ENCODE data around the gene SERGEF. TPM values are rescaled to one million over a fixed set of nuclear protein-coding genes. Genes with fewer than 3 reads are reported as not detected.

SERGEF gene
- total RNA-seq, 2 donors from 2014 or later = 40.8 to 43.1 TPM

- H3K27me3 Mint-ChIP-seq (ENCODE audit: low read depth) = no peaks in the 10 kb centered on the region
Observed at GRCh38 chr11:17802491-17802890, 210.4 kb downstream of the SERGEF start.

GRCh38 chr11:17801166-17801565 is 211.7 kb downstream of the SERGEF start:
- ATAC-seq (replicated peaks in 1 of 2) (no peak), DNase-seq (no peak)
- Mint-ChIP-seq H3K27ac (no peak overlapping the region), H3K4me3 (no peak overlapping the region), H3K9me3 (peaks cover 0 to 2% of the 10 kb centered on the region in 2 donors), H3K4me1 (ENCODE audit: low read depth) (no peaks in the 10 kb centered on the region), H3K36me3 (ENCODE audit: insufficient read depth in 2 of 2) (peaks cover 0 to 3% of the 10 kb centered on the region in 2 donors), H3K27me3 (ENCODE audit: low read depth) (no peaks in the 10 kb centered on the region)

More at GRCh38 chr11:17802491-17802890, 210.4 kb downstream of the SERGEF start:
- no peak overlapping the region for H3K27ac Mint-ChIP-seq
- DNase-seq (no peak), ATAC-seq (replicated peaks in 1 of 2) (no peak)
- H3K36me3 Mint-ChIP-seq (ENCODE audit: insufficient read depth in 2 of 2) = peaks cover 0 to 3% of the 10 kb centered on the region in 2 donors
- H3K4me3 Mint-ChIP-seq = no peak overlapping the region
- H3K9me3 Mint-ChIP-seq = peaks cover 0 to 2% of the 10 kb centered on the region in 2 donors
- no peaks in the 10 kb centered on the region for H3K4me1 Mint-ChIP-seq (ENCODE audit: low read depth)

- H3K4me3 Mint-ChIP-seq = no peak overlapping the region
- peaks cover 0 to 2% of the 10 kb centered on the region in 2 donors for H3K9me3 Mint-ChIP-seq
- H3K4me1 Mint-ChIP-seq (ENCODE audit: low read depth) = no peaks in the 10 kb centered on the region
- DNase-seq (no peak), ATAC-seq (replicated peaks in 1 of 2) (no peak)
- H3K36me3 Mint-ChIP-seq (ENCODE audit: insufficient read depth in 2 of 2) = peaks cover 0 to 3% of the 10 kb centered on the region in 2 donors
- no peak overlapping the region for H3K27ac Mint-ChIP-seq
- H3K27me3 Mint-ChIP-seq (ENCODE audit: low read depth) = no peaks in the 10 kb centered on the region
Observed at GRCh38 chr11:17799147-17799546, 213.7 kb downstream of the SERGEF start.

- Mint-ChIP-seq H3K4me1 (ENCODE audit: low read depth) (no peaks in the 10 kb centered on the region), H3K27me3 (ENCODE audit: low read depth) (no peaks in the 10 kb centered on the region), H3K9me3 (peaks cover 0 to 2% of the 10 kb centered on the region in 2 donors), H3K36me3 (ENCODE audit: insufficient read depth in 2 of 2) (peaks cover 0 to 3% of the 10 kb centered on the region in 2 donors), H3K27ac (no peak overlapping the region), H3K4me3 (no peak overlapping the region)
- no peak for ATAC-seq (replicated peaks in 1 of 2)
- DNase-seq = no peak
Observed at GRCh38 chr11:17798716-17799115, 214.1 kb downstream of the SERGEF start.

- Mint-ChIP-seq H3K4me3 (no peak overlapping the region), H3K27ac (no peak overlapping the region), H3K36me3 (ENCODE audit: insufficient read depth in 2 of 2) (peaks cover 0 to 3% of the 10 kb centered on the region in 2 donors), H3K4me1 (ENCODE audit: low read depth) (no peaks in the 10 kb centered on the region), H3K9me3 (peaks cover 0 to 2% of the 10 kb centered on the region in 2 donors), H3K27me3 (ENCODE audit: low read depth) (no peaks in the 10 kb centered on the region)
- DNase-seq = no peak
- no peak for ATAC-seq (replicated peaks in 1 of 2)
Observed at GRCh38 chr11:17798253-17798652, 214.6 kb downstream of the SERGEF start.

- Mint-ChIP-seq H3K9me3 (peaks cover 0 to under 1% of the 10 kb centered on the region in 2 donors), H3K4me1 (ENCODE audit: low read depth) (no peaks in the 10 kb centered on the region), H3K27me3 (ENCODE audit: low read depth) (no peaks in the 10 kb centered on the region), H3K36me3 (ENCODE audit: insufficient read depth in 2 of 2) (peaks cover 0 to 2% of the 10 kb centered on the region in 2 donors), H3K27ac (no peak overlapping the region), H3K4me3 (no peak overlapping the region)
- no peak for DNase-seq
- ATAC-seq (replicated peaks in 1 of 2) = no peak
Observed at GRCh38 chr11:17796154-17796553, 216.7 kb downstream of the SERGEF start.

GRCh38 chr11:17794981-17795380 is 217.9 kb downstream of the SERGEF start:
- DNase-seq = no peak
- H3K27ac Mint-ChIP-seq = no peak overlapping the region
- no peaks in the 10 kb centered on the region for H3K27me3 Mint-ChIP-seq (ENCODE audit: low read depth)
- H3K4me1 Mint-ChIP-seq (ENCODE audit: low read depth) = no peaks in the 10 kb centered on the region
- no peak overlapping the region for H3K4me3 Mint-ChIP-seq
- no peak for ATAC-seq (replicated peaks in 1 of 2)
- H3K36me3 Mint-ChIP-seq (ENCODE audit: insufficient read depth in 2 of 2) = no peaks in the 10 kb centered on the region
- no peaks in the 10 kb centered on the region for H3K9me3 Mint-ChIP-seq

- no peak for ATAC-seq (replicated peaks in 1 of 2)
- H3K27me3 Mint-ChIP-seq (ENCODE audit: low read depth) = no peaks in the 10 kb centered on the region
- DNase-seq = no peak
- H3K4me3 Mint-ChIP-seq = no peak overlapping the region
- H3K36me3 Mint-ChIP-seq (ENCODE audit: insufficient read depth in 2 of 2) = no peaks in the 10 kb centered on the region
- H3K9me3 Mint-ChIP-seq = no peaks in the 10 kb centered on the region
- no peak overlapping the region for H3K27ac Mint-ChIP-seq
- H3K4me1 Mint-ChIP-seq (ENCODE audit: low read depth) = no peaks in the 10 kb centered on the region
Observed at GRCh38 chr11:17793642-17794170, 219.1 kb downstream of the SERGEF start.

GRCh38 chr11:17792161-17792560 is 220.7 kb downstream of the SERGEF start:
- Mint-ChIP-seq H3K4me1 (ENCODE audit: low read depth) (no peaks in the 10 kb centered on the region), H3K4me3 (no peak overlapping the region), H3K27ac (no peak overlapping the region), H3K36me3 (ENCODE audit: insufficient read depth in 2 of 2) (no peaks in the 10 kb centered on the region), H3K27me3 (ENCODE audit: low read depth) (no peaks in the 10 kb centered on the region), H3K9me3 (no peaks in the 10 kb centered on the region)
- ATAC-seq (replicated peaks in 1 of 2) (no peak), DNase-seq (no peak)

- Mint-ChIP-seq H3K27ac (no peak overlapping the region), H3K9me3 (no peaks in the 10 kb centered on the region), H3K36me3 (ENCODE audit: insufficient read depth in 2 of 2) (no peaks in the 10 kb centered on the region), H3K4me1 (ENCODE audit: low read depth) (no peaks in the 10 kb centered on the region), H3K27me3 (ENCODE audit: low read depth) (no peaks in the 10 kb centered on the region), H3K4me3 (no peak overlapping the region)
- no peak for ATAC-seq (replicated peaks in 1 of 2)
- DNase-seq = no peak
Observed at GRCh38 chr11:17791144-17791543, 221.7 kb downstream of the SERGEF start.

GRCh38 chr11:17790453-17790852 is 222.4 kb downstream of the SERGEF start:
- Mint-ChIP-seq H3K4me3 (no peak overlapping the region), H3K9me3 (peaks cover 0 to 2% of the 10 kb centered on the region in 2 donors)

GRCh38 chr11:17788084-17788483 is 224.8 kb downstream of the SERGEF start:
- Mint-ChIP-seq H3K9me3 (peaks cover 0 to 2% of the 10 kb centered on the region in 2 donors), H3K4me3 (no peak overlapping the region), H3K4me1 (ENCODE audit: low read depth) (no peaks in the 10 kb centered on the region), H3K27me3 (ENCODE audit: low read depth) (no peaks in the 10 kb centered on the region), H3K27ac (no peak overlapping the region), H3K36me3 (ENCODE audit: insufficient read depth in 2 of 2) (no peaks in the 10 kb centered on the region)
- ATAC-seq (replicated peaks in 1 of 2) (no peak), DNase-seq (no peak)

More at GRCh38 chr11:17790453-17790852, 222.4 kb downstream of the SERGEF start:
- ATAC-seq (replicated peaks in 1 of 2) (no peak), DNase-seq (no peak)
- Mint-ChIP-seq H3K27me3 (ENCODE audit: low read depth) (no peaks in the 10 kb centered on the region), H3K27ac (no peak overlapping the region), H3K36me3 (ENCODE audit: insufficient read depth in 2 of 2) (no peaks in the 10 kb centered on the region), H3K4me1 (ENCODE audit: low read depth) (no peaks in the 10 kb centered on the region)

GRCh38 chr11:17786824-17787525 is 225.9 kb downstream of the SERGEF start:
- H3K4me1 Mint-ChIP-seq (ENCODE audit: low read depth) = no peaks in the 10 kb centered on the region

GRCh38 chr11:17783878-17784277 is 229.0 kb downstream of the SERGEF start:
- H3K36me3 Mint-ChIP-seq (ENCODE audit: insufficient read depth in 2 of 2) = no peaks in the 10 kb centered on the region
- H3K27me3 Mint-ChIP-seq (ENCODE audit: low read depth) = no peaks in the 10 kb centered on the region
- no peak overlapping the region for H3K4me3 Mint-ChIP-seq
- no peak for ATAC-seq (replicated peaks in 1 of 2)
- peaks cover 0 to 2% of the 10 kb centered on the region in 2 donors for H3K9me3 Mint-ChIP-seq
- no peaks in the 10 kb centered on the region for H3K4me1 Mint-ChIP-seq (ENCODE audit: low read depth)
- DNase-seq = no peak
- no peak overlapping the region for H3K27ac Mint-ChIP-seq

More at GRCh38 chr11:17786824-17787525, 225.9 kb downstream of the SERGEF start:
- H3K36me3 Mint-ChIP-seq (ENCODE audit: insufficient read depth in 2 of 2) = no peaks in the 10 kb centered on the region
- H3K9me3 Mint-ChIP-seq = peaks cover 0 to 2% of the 10 kb centered on the region in 2 donors
- no peak overlapping the region for H3K27ac Mint-ChIP-seq
- no peak overlapping the region for H3K4me3 Mint-ChIP-seq
- DNase-seq = no peak
- no peak for ATAC-seq (replicated peaks in 1 of 2)
- no peaks in the 10 kb centered on the region for H3K27me3 Mint-ChIP-seq (ENCODE audit: low read depth)
